HG03575 (cell line): ENCODE results near the gene CDYL.

ENCODE experiments used
- ATAC-seq: cut with Tn5 transposase; IDR thresholded peaks from one replicate; pipeline ENCODE4 v1.9.1; 2021; ENCODE audit not compliant: unreplicated experiment, insufficient number of reproducible peaks, low FRiP score; ENCODE audit errors: extremely low read depth

CDYL gene

DNA sequence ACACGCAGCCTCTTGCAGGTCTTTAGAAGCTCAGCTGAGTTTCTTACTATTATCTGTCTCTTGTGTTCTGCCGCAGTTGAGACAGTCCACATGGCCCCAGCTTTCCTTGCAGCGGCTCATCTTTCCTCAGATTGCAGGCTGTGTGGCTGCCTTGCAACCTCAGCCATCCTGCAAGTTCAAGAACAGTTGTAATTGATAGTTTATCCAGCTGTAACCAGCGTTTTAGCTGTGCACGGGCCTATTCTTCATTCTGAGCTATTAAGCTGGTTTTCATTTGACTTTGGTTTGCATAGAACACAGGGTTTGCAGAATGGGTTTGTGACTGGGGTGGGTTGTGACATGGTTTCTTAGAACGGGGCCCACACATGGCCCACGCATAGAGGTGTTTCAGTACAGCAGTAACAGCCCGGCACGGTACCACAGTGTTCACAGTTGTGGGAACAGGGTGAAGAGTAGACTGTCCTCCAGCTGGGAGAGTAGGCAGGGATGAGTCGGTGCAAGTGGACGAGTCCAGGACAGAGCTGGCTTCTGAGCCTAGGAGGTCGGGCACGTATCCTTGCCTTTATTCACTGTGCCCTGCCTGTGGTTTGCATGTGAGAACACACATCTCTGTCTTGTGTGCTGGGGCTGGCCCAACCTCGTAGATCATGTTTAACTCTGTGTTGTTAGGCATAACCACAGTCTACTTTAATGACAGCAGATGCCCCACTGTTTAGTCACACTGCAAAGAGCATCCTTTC is 138.4 kb downstream of the CDYL start:
- no peak for ATAC-seq

DNA sequence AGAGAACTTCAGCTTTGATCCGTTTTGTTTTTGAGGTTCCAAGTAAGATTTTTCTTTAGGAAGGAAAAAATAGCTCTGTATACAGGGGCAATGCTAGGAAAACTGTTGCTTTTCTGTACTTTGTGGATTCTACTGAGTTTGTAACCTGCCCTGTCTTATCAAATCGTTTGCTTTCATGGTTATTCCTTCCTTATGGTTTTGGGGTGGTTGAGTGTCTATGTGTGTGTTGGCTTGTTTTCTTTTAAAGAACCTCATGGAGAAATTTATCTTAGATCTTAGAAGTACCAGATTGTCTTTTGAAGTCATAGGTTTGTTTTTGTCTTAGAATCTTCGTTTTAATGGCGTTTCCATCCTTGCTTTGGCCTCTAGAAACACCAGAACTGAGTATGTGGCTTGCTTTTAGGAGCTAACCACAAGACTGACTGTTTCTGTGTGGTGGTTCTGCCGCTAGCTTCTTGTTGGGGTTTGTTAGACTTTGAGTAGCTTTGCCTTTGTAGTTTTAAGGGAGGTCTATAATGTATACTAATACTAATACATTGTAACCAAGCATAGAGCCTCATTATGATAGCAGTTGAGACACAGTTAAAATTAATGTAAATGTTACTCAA is 140.9 kb downstream of the CDYL start:
- ATAC-seq, result no peak

DNA sequence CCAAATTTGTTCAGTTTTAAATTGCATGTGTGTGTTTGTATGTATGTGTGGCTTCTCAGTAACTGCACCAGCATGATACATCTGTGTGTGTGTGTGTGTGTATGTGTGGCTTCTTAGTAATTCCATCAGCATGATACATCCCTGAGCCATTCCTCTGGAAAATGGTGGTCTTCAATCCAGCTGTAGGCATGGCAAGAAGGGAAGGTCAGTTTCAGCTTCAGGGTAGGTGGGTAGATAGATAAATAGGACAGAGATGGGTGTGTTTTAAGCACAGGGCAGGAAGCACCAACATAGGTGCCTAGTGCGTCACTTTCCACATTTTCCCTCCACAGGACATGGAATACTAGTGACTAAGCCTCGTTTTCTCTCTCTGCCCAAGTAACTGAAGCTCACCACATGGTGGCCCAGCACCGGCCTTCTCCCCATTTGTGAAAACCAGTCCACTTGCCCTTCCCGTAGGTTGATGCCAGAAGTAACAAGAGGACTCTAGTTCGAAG is 144.8 kb downstream of the CDYL start:
- no peak for ATAC-seq

DNA sequence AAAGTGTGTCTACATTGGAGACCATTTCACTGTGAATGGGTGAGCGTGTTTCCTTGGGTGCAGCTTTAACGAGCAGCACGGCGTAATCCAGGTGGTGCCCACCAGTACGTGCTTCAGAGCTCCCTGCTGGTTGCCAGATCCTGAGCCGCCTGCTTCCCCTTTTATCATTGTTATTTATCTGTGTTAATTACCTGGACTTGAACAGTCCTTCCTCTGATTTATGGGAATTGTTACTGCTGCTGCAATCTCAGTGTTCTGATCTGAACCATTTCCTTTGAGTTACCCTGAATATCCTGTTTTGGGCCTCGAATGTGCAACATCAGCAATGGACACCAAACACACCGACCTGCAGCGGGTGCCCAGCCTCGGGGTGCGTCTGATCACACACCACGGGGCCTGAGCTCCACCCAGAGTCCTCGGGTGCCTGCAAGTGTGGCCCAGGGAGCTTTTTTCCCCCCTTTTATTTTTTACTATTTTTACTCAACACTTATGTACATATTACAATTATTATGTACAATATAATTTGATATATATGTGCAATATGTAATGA is 146.4 kb downstream of the CDYL start:
- no peak for ATAC-seq

DNA sequence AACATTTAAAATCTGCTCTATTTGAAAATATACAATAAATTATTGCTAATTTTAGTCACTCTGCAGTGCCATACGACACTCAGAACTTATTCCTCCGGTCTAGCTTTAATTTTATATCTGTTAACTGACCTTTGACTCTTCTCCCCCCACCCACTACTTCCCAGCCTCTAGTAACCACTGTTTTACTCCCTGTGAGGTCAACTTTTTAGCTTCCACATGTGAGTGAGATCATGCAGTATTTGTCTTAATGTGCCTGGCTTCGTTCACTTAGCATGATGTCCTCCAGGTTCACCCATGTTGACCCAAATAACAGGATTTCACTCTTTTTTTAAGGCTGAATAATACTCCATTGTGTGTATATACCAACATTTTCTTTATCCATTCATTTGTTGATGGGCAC is 146.9 kb downstream of the CDYL start:
- ATAC-seq, result no peak

DNA sequence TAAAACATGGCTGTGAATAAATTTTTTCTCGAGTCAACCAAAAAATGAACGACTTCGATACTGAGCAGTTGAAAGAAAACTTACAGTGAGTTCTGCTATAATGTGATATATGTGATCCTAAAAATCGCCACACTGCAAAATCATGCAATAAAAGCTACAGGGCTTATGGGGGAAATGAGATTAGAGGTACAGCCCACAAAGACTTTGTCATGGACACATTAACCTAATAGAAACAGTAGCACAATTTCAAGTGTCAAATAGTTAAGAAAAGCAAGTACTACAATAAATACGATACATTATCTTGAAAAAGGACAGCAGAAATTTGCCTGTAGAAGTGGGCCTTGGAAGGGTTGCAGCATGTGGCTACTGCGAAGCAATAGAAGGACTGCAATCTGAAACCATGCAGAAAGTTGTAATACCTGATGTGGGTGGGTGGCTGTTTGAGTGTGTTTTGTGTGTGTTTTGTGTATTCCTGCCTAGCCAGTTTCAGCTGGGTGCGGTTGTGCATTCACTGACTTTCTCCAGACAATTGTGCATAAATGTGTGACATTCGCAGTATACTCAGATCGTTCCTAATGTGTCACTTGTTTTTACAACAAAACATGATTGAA is 148.6 kb downstream of the CDYL start:
- no peak for ATAC-seq

DNA sequence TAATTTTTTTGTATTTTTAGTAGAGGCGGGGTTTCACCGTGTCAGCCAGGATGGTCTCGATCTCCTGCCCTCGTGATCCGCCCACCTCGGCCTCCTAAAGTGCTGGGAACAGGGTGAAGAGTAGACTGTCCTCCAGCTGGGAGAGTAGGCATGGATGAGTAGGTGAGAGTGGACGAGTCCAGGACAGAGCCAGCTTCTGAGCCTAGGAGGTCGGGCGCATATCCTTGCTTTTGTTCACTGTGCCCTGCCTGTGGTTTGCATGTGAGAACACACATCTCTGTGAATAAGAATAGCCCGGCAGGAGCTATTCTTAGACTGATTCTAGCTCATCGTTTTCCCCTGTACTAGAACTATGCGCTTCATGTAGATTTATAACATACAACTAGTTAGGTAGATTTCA is 149.4 kb downstream of the CDYL start:
- no peak for ATAC-seq

DNA sequence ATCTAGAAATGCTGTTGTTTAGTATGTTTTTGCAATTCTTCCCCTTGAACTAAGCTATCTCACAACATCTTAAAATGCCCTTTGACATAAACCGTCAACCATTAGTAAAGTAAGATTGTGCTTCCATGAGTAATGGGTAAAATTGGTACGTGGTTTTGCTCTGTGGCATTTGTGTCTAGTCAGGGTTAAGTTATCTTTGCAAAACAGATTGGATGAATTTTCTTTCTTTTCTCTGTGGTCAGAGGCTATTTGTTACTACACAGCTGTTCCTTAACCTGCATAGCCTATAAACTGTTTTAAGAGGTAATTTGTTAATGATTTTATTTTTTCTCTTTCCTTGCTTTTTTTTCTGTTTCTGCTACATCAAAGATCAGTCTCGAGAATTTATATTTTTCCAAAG is 152.2 kb downstream of the CDYL start:
- no peak for ATAC-seq

DNA sequence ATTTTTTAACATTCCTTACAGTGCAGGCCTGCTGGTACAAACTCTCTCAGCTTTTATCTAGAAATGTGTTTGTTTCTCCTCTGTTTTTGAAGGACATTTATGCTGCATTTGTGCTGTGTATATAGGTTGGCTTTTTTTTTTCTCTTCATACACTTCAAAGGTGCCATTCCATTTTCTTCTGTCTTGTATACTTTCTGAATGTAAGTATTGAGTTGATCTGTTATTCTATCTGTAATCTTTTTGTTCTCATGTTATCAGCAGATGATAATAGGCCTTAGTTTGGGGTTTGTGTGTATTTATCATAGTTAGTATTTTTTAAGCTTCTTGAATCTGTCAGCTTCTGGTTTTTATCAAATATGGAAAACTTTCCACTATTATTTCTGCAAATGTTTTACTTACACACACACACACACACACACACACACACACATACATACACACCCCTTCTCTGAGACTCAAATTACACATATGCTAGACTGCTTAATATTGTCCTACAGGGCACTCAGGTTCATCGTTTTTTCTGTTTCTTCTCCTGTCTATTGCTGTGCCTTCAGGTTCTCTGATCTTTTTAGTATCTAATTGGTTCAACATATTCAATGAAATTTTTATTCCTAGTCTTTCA is 153.0 kb downstream of the CDYL start:
- ATAC-seq, result no peak

DNA sequence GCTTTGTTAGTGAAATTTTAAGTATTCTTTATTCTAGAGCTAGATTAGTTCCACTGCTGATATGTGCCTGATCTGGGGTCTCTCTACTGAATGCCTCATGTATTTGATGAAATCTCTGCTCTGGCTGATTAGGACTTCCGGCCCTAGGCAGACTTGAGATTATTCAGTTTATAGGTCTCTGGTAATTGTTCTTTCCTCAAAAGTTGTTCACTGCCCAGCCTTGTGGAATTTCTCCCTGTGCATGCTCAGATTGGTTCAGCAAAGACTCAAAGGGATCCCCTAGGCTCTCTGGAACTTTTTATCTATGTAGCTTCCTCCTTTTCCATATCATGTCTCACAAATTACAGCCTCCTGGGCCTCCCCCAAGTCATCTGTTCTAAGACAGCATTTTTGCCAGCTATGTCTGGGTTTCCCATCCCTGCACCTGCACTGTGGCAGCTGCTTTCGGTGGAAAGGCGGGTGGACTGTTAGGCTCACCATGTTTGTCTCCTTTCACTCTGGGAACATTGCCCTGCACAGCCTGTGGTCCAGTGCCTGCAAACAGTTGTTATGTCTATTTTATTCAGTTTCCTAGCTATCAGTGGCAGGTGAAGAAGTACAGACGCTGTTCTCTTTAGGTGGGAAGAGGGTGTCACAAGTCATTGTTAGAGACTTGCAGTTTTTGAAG is 154.0 kb downstream of the CDYL start:
- ATAC-seq, result no peak

DNA sequence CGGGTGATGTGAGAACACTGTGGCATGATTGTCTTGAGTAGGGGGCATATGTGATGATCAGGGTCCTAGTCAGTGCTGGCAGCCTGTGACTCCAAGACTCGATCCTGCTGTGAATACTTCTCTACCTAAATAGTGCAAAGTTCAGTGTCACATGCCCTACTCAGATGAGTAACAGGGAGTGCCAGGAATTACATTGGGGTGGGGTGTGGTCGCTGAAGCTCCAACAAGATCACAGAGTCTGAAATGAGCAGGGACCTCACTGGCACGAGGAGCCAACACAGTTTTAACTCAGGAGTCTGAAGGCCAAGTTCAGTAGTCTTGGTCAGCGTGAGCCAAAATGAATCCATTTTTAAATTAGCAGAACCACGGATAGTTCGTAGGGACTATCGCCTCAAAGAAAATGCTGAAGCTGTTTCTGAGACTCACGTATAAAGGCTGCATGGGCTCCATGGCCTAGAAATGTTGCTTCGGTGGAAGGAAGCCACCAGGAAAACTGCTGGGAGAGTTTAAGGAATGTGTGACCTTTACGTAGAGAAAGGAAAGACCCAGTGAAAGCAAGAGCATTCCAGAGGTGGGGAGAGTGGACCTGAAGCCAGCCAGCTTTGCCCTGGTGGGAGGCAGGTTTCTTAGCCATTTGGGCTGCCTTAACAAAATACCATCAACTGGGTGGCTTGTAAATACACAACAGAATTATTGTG is 155.5 kb downstream of the CDYL start:
- no peak for ATAC-seq

DNA sequence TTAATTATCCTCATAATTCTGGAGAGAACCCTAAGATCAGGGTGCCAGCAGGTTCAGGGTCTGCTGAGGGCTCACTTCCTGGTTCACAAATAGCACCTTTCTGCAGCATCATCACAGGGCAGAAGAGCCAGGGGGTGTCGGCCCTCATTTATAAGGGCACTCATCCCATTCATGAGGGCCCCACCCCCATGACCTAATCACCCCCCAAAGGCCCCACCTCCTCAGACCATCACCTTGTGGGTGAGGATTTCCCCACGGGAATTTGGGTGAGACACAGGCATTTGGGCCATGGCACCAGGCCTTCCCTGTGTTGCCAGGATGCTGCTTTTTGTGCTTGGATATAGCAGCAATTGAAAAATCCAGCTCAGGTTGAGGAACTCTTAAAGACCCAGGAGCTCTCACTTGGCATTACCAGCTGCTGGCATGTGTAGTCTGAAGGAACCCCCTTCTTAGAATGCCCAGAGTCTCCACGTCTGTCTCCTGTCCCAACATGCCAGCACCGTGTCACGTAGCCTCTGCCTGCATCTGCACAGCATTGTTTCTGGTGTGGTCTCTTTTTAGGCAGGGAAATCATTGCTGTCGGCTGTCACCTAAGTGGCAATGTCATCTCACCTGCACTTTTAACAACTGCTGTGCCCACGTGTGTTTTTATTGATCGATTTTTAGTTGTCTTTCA is 156.2 kb downstream of the CDYL start:
- no peak for ATAC-seq

DNA sequence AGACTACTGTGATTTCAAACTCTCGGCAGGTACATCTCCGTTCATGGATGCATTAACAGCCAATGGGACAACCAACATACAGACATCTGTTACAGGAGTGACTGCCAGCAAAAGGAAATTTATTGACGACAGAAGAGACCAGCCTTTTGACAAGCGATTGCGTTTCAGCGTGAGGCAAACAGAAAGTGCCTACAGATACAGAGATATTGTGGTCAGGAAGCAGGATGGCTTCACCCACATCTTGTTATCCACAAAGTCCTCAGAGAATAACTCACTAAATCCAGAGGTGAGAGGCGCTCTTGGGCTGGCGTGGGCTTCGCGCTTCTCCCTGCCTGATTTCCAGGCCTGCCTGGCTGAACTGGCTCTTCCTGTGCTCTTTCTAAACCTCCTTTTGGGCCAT is 159.3 kb downstream of the CDYL start:
- no peak for ATAC-seq

DNA sequence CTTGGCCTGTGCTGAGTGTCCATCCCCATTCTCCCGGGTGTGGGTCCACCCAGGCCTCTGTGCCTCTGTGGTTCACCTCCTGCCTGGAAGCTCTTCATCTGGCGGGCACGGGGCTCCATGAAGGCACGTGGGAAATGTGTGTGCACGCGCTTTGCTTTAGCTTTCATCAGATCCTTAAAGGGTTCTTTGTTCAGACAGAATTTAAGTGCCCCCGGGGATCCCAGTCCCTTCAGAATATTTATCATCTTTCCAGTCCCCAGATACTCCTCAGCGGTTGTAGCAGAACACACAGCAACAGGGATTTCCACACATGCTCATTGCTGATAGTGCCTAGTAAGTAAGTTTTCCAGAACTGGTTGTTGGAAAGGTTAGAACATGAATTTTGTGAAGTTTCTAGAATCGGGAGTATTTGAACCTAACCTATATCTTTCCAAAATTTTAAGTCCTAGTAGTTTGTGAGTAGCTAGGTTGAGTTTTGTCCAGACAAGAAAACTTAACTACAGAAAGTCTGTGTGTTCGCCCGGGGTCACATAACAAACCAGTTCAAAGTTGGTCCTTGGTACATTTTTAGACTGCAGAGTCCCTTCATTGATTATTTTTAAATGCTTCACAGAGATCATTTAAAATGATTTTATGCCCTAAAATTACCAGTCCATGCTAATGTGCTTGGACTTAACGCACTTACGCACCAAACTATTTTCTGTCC is 159.9 kb downstream of the CDYL start:
- ATAC-seq, result no peak

DNA sequence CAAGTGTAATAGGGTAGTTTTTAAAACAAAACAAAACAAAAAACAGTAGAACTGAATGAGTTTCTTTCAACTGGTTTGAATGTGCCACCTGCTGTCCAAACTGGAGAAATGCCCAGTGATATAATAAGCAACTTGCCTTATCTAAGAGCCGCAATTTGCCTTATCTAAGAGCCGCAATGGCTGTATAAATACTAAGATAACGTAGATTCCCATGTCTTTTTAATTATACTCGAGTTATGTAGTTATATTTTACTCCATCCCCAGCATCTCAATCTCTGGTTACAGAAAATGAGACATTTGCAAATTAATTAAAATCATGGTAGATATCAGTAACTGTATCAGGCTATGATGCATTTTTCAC is 160.5 kb downstream of the CDYL start:
- no peak for ATAC-seq

DNA sequence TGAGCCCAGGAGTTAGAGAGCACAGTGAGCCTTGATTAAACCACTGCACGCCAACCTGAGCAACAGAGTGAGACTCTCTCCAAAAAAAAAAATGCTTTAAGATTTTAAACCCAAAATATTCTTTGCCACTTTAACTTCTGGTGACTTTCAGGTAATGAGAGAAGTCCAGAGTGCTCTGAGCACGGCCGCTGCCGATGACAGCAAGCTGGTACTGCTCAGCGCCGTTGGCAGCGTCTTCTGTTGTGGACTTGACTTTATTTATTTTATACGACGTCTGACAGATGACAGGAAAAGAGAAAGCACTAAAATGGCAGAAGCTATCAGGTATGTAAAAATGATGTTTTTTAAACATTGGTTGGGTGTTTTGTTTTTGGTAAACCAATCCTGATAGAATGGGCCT is 161.2 kb downstream of the CDYL start:
- ATAC-seq, result no peak

DNA sequence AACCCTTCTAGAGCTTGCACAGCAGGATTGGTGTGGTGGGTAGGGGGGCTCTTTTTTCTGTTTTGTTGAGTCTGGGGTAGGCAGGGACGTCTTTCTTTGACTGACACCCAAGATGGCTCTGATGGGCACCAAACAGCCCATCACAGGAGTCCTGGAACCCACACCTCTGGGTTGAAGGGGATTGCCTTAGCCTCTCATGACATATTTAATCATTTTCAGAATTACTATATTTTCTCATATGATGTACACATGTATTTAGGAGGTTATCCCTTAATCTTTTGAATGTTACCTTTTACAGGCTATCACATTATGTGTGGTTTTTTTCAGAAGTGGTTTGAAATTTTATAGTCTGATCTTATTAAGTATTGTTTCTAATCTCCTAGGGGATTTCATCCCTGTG is 163.0 kb downstream of the CDYL start:
- ATAC-seq, result no peak

DNA sequence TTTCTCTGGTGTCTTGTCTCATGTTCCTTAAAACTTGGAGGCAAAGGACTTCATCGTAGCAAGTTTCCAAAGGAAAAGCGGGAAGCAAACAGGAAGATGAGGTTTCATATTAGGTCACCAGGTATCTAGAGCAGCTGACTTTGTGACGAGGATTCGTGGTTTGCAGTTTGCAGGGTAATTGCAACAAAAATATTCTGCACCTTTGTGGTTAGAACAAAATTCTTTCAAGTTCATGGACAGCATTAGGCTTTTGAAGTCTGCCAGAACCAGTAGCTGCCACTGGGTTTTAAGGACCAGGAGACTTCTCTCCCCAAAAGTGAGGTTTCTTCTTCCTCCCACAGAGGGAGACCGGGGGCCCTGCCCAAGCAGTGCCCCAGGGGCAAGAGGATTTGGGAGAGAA is 164.2 kb downstream of the CDYL start:
- ATAC-seq, result no peak
